Stimulated activated naive B cell treated with anti-CD40 and anti-IgM and Interleukin-4, amounts not matched to agents 10 μg/mL and 1 μg/mL and 100 μg/mL, for 72 hours (primary cell): ENCODE data around the gene HYDIN.
A peak's percentile ranks its signal among the peaks of the same experiment; 100 is the strongest.

ENCODE experiments used
- ATAC-seq, 2 donors: fragments of 150-1000 bp; cut with Tn5 transposase; replicated peaks; 2 replicates each; pipeline ENCODE4 v1.10.0; 2021; ENCODE audit warnings: moderate library complexity in 1 of 2
- DNase-seq: peaks from one replicate; pipeline ENCODE4 v3.0.0; 2021
- H3K27ac Mint-ChIP-seq: one replicate; pipeline ENCODE4 v1.8.0; 2022; ENCODE audit warnings: mild to moderate bottlenecking, mixed read lengths
- H3K27me3 Mint-ChIP-seq, 2 donors: one replicate each; pipeline ENCODE4 v1.8.0; 2022; ENCODE audit warnings: mixed read lengths in 2 of 2
- H3K36me3 Mint-ChIP-seq, 2 donors: one replicate each; pipeline ENCODE4 v1.8.0; 2022; ENCODE audit warnings: mixed read lengths in 2 of 2, mild to moderate bottlenecking in 1 of 2
- H3K4me1 Mint-ChIP-seq, 2 donors: one replicate each; pipeline ENCODE4 v1.8.0; 2022; ENCODE audit warnings: mixed read lengths in 2 of 2, mild to moderate bottlenecking in 1 of 2
- H3K4me3 Mint-ChIP-seq, 2 donors: one replicate each; pipeline ENCODE4 v1.8.0; 2022; ENCODE audit warnings: mild to moderate bottlenecking in 2 of 2, mixed read lengths in 2 of 2, moderate library complexity in 1 of 2
- H3K9me3 Mint-ChIP-seq, 2 donors: one replicate each; pipeline ENCODE4 v1.8.0; 2022; ENCODE audit warnings: mixed read lengths in 2 of 2, mild to moderate bottlenecking in 1 of 2

HYDIN gene

GRCh38 chr16:70766176-70766575, 464.3 kb downstream of the HYDIN start:
- peak overlapping the region; percentile 51 for H3K27ac Mint-ChIP-seq
- DNase-seq = no peak
- H3K9me3 Mint-ChIP-seq = no peaks in the 10 kb centered on the region
- H3K36me3 Mint-ChIP-seq = peaks cover 51 to 75% of the 10 kb centered on the region in 2 donors
- no peaks in the 10 kb centered on the region for H3K4me1 Mint-ChIP-seq
- no peaks in the 10 kb centered on the region for H3K27me3 Mint-ChIP-seq
- no peak for ATAC-seq
- no peak overlapping the region for H3K4me3 Mint-ChIP-seq

- H3K27me3 Mint-ChIP-seq = no peaks in the 10 kb centered on the region
- H3K4me3 Mint-ChIP-seq = no peak overlapping the region
- no peaks in the 10 kb centered on the region for H3K4me1 Mint-ChIP-seq
- no peak for ATAC-seq
- no peak overlapping the region for H3K27ac Mint-ChIP-seq
- no peak for DNase-seq
- H3K36me3 Mint-ChIP-seq = peaks cover 51 to 73% of the 10 kb centered on the region in 2 donors
- no peaks in the 10 kb centered on the region for H3K9me3 Mint-ChIP-seq
Measured at GRCh38 chr16:70765491-70765890, 465.0 kb downstream of the HYDIN start.

- no peak overlapping the region for H3K27ac Mint-ChIP-seq
- ATAC-seq (no peak), DNase-seq (no peak)
- peaks cover 44 to 67% of the 10 kb centered on the region in 2 donors for H3K36me3 Mint-ChIP-seq
- H3K9me3 Mint-ChIP-seq = no peaks in the 10 kb centered on the region
- H3K27me3 Mint-ChIP-seq = no peaks in the 10 kb centered on the region
- no peaks in the 10 kb centered on the region for H3K4me1 Mint-ChIP-seq
- no peak overlapping the region for H3K4me3 Mint-ChIP-seq
Measured at GRCh38 chr16:70764632-70765031, 465.9 kb downstream of the HYDIN start.

GRCh38 chr16:70760221-70760620, 470.3 kb downstream of the HYDIN start:
- Mint-ChIP-seq H3K9me3 (no peaks in the 10 kb centered on the region), H3K4me3 (no peak overlapping the region), H3K36me3 (peaks cover 49 to 77% of the 10 kb centered on the region in 2 donors), H3K4me1 (peaks cover 0 to 2% of the 10 kb centered on the region in 2 donors), H3K27me3 (no peaks in the 10 kb centered on the region), H3K27ac (no peak overlapping the region)
- DNase-seq (no peak), ATAC-seq (no peak)

- H3K27me3 Mint-ChIP-seq = no peaks in the 10 kb centered on the region
- ATAC-seq (no peak), DNase-seq (no peak)
- peaks cover 0 to 2% of the 10 kb centered on the region in 2 donors for H3K4me1 Mint-ChIP-seq
- no peaks in the 10 kb centered on the region for H3K9me3 Mint-ChIP-seq
- peaks cover 48 to 76% of the 10 kb centered on the region in 2 donors for H3K36me3 Mint-ChIP-seq
- H3K27ac Mint-ChIP-seq = no peak overlapping the region
- no peak overlapping the region for H3K4me3 Mint-ChIP-seq
Measured at GRCh38 chr16:70759666-70760065, 470.9 kb downstream of the HYDIN start.

GRCh38 chr16:70758786-70759185, 471.7 kb downstream of the HYDIN start:
- no peaks in the 10 kb centered on the region for H3K27me3 Mint-ChIP-seq
- peaks cover 40 to 72% of the 10 kb centered on the region in 2 donors for H3K36me3 Mint-ChIP-seq
- no peak overlapping the region for H3K4me3 Mint-ChIP-seq
- H3K4me1 Mint-ChIP-seq = peaks cover 0 to 2% of the 10 kb centered on the region in 2 donors
- ATAC-seq (no peak), DNase-seq (no peak)
- H3K9me3 Mint-ChIP-seq = no peaks in the 10 kb centered on the region
- H3K27ac Mint-ChIP-seq = no peak overlapping the region
